A172 (cell line): ENCODE measurements around the gene OBP2B. TPM values are rescaled to one million over a fixed set of nuclear protein-coding genes. Genes with fewer than 3 reads are reported as not detected.

Experiments used
- DNase-seq: peaks from one replicate; pipeline ENCODE4 v3.0.0-alpha.2; 2015; ENCODE audit warnings: low spot score
- total RNA-seq: library from RNA; depleted of rRNA; stranded (reverse); fragments of >200 nt; shearing (Covaris generic); gene quantifications from 2 replicates; pipeline ENCODE4 v1.2.3, GENCODE V29; 2014; rRNA removed

Gene OBP2B
- total RNA-seq, 1 experiment from 2014 or later, result not detected

DNA sequence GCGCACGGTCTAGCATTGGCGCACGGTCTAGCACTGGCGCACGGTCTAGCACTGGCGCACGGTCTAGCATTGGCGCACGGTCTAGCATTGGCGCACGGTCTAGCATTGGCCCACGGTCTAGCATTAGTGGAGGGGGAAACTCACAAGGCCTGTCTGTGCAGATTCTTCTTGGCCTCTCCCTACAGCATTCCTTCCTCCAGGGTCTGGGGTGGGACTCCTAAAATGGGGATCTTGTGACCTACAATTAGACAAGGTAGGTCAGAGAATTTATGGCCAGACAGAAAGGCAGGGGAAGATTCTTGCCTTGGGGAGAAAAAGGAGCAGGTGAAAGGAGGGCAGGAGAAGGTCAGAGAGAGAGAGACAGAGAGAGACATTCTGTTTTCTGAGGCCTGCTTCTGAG lies 39.9 kb downstream of the OBP2B start:
- DNase-seq, result no peak

DNA sequence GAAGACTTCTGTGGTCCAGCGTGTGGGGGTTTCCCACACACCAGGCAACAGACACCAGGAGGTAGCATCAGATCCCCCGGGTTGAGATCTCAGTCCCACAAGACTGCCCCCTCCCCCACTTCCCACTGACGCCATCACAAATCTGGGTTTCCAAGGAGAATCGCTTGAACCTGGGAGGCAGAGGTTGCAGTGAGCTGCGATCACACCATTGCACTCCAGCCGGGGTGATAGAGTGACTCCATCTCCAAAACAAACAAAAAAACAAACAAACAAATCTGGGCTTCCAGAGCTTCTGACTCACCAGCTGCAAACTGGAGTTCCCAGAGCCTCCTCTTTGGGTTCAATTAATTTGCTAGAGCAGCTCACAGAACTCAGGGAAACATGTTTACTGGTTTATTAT lies 40.6 kb downstream of the OBP2B start:
- DNase-seq, result no peak

DNA sequence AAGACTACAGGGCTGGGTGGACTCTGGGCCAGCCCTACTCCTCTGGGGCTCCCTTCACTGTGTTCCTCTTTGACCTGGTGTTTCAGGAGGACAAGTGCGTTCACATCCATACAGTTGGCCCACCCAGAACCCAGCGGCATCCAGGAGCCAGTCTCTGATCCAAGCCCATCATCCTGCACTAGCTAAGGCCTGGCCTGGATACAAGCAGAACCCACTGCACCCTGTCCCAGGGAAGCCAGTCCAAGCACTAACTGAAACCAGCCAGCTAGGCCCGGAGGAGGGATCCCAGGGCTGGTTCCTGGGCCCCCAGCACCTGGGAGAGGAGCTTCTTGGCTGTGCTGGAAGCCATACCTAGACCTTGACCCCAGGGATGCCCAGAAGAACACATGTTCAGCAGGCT lies 41.3 kb downstream of the OBP2B start:
- no peak for DNase-seq

DNA sequence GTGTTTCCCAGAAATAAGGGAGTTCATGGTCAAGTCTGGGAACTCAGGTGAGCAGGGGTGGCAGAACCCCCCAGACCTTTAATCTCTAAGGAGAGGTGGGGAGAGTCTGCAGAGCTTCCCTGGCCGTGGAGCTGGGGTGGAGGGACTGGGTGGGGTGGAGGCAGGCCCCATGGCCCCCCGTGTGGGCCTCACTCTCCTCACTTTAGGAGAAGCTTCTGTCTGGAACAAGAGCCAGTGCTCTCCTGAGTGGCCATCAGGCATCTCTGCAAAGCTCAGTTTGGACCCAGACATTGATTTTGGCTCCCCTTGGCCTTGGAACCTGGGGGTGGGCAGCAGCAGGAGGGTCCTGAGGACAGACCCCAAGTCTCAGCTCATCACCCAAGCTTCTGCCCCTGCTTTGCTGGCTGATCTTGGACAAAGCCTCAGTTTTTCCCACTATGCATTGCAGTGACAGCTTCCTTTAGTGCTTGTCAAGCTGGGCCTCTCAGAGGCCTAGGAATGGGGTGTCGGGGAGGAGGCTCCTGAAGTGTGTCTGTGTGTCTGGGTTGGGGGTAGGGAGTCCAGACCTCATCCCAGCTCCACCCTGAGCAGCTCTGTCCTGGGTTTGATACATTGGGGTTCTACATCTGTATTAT lies 41.8 kb downstream of the OBP2B start:
- no peak for DNase-seq

DNA sequence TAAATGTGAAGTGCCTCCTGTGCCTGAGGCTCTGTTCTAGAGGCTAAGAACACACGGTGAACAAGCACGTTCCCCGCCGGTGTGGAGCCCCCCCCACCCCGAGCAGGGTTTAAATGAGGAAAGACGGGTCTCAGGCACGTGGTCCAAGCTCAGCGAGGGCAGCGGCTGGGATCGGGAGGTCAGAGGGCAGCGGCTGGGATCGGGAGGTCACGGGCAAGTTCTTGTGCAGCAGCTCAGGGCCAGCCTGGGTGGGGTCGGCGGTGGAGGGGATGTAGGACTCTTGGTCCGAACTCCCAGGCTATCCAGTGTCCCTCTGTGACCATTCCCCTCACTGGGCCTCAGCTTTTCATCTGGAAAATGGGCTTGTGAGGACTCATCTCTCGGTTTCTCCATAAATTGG lies 42.7 kb downstream of the OBP2B start:
- DNase-seq, result no peak

DNA sequence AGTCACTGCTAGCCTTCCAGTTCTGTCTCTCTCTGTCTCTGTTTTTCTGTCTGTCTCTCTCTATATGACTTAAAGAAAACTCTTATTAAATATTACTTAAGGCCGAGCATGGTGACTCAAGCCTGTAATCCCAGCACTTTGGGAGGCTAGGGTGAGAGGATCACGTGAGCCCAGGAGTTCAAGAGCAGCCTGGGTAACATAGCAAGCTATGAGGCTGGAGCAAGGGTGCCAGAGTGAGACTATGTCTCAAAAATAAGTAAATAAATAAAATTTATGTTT lies 43.7 kb downstream of the OBP2B start:
- no peak for DNase-seq

DNA sequence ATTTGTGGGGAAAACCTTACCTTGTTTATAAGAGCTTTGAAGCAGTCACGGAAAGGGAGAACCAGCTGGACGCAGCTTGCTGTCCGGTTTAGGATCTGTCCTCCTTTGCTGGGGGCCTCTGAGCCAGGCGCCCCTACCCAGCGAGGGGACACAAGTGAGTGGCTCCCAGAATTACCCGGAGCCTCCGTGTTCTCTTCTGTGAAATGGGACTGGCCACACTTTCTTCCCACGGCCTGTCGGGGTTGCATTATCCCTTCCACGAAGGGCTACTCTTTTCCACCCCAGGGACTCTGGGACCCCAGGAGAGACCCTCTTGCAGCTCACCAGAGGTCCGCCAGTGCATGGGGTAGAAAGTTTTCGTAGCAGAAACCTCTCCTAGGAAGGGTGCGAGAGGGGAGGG lies 44.9 kb downstream of the OBP2B start:
- DNase-seq, result no peak

DNA sequence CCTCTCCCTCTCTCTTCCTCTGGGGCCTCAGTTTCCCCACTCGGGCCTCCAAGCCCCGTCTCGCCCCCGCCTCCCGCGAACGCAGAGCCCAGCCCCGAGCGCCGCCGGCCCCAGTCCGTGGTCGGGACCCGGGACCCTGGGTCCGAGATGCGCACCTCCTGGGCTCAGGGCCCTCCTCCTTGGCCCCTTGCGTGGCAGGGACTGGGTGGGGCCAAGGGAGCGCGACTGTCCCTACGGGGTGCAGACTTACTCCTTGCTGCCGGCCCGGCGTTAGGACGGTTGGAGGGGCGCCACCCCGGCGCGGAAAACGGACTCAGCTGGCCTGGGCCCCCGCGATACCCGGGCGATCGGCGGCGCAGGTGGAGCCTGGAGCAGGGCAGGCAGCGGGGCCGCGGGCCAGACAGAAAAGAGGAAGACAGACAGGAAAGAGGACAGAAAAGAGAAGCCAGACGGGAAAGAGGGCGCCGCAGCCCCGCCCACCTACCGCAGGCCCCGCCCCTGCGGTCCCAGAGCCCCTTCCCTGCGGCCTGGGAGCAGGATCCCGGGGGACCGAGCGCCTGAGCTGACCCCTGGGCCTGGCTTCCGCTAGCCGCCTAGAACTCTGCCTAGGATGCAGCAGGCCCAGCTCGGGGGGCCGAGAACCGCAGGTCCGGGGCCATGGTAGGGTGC lies 45.4 kb downstream of the OBP2B start, which contains the start of gene GBGT1:
Gene GBGT1 (minus strand): TSS at position 411 of the 669 bp plus-strand sequence. CDS start 1,502 bp downstream, outside the sequence.
- DNase-seq, result no peak

DNA sequence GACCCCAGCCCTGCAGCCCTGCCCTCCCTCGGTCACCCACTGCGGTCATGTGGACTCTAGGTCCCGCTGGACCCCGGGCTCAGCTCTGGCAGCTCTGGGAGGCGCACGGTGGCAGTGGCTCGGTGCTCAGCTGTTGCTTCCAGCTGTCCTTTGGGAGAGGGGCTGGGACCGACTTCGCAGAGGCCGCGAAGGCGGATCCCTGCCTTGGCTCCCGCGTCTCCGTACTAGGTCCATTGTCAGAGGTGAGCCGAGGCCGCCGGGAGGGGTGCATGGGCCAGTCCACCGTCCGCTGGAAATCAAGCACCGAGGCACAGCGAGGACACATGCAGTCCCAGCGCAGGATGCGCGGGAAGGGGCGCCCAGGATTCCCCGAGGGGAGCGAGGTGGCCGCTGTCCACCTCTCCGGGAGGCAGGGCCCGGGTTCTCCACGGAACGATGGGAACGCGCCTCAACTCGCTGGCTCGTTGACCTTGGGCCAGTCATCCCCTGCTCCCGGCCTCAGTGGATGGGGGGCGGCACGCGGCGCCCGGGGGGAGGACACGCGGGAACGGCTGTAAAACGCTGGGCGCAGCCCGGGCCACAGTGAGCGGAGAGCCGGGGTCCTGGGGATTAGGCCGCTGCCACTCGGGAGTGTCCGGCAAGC lies 46.1 kb downstream of the OBP2B start:
- no peak for DNase-seq

DNA sequence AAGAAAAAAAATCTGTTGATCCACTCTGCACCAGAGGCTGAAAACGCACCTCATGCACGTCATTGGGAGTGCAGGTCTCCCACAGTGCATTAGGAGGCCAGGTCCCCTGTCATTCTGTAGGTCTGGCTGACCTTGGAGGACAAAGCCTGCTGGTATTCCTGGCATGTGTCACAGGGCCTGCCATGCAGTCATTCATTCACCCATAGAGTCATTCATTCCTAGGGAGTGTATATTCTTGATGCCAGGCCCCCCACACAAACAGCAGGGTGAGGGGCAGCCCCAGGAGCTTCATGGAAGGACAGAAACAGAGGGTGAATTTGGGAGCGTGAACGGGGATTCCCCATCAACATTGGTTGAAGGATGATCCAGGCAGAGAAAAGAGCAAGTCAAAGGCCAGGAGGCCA lies 47.5 kb downstream of the OBP2B start:
- DNase-seq, result no peak

DNA sequence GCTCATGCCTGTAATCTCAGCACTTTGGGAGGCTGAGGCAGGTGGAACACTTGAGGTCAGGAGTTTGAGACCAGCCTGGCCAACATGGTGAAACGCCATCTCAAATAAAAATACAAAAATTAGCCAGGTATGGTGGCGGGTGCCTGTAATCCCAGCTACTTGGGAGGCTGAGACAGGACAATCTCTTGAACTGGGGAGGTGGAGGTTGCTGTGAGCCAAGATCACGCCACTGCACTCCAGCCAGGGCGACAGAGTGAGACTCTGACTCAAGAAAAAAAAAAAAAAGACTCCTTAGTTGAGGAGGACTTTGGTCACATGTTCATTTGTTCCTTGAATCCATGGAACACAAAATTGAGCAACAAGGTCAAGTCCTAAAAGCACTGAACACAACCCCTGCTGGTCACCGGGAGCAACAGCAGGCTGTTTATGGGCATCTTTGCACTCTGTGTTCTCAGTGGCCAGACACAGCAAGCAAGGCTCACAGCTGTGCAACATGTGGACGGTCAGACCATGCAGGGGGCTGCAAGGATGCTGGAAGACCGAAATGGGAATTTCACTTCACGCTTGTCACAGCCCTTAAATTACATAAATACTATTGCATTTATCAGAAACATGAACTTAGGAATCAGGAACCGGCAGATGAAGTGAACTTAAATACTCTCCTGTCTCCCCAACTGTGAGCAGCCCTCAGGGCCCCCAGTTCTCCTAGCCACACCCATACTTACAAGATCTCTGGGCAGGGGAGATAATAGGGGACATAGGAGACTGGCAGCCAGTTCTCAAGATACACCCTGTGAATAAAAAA lies 48.1 kb downstream of the OBP2B start:
- peak; percentile 60 for DNase-seq

DNA sequence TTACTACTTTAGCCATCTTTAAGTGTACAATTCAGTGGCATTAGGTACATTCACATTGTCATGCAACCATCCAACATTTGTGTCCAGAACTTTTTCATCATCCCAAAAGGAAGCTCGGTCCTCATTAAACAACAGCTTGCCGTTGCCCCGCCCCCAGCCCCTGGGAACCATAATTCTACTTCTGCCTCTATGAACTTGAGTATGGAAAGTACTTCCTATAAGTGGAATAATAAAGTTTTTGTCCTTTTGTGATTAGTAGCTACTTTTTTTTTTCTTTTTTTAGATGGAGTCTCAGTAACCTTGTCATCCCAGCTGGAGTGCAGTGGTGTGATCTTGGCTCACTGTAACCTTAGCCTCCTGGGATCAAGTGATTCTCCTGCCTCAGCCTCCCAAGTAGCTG lies 50.4 kb downstream of the OBP2B start:
- DNase-seq, result no peak

Other genes starting within 250 kb of the OBP2B start
- 0.19 and 0.47 TPM in 2 replicates for gene GFI1B, start 230.6 kb downstream of the OBP2B start, total RNA-seq
- gene GTF3C5, start 178.3 kb downstream of the OBP2B start, total RNA-seq, result 98.4 and 98.6 TPM in 2 replicates
- 0.77 and 1.0 TPM in 2 replicates for gene CEL, start 147.3 kb downstream of the OBP2B start, total RNA-seq
- gene RALGDS, start 88.0 kb downstream of the OBP2B start, total RNA-seq, result 26.2 and 38.2 TPM in 2 replicates
- 0.96 and 3.1 TPM in 2 replicates for gene GBGT1, start 45.3 kb downstream of the OBP2B start, total RNA-seq
- not detected in 2 replicates for gene ABO, start 66.0 kb upstream of the OBP2B start, total RNA-seq
- 11.4 and 19.5 TPM in 2 replicates for gene SURF6, start 126.9 kb upstream of the OBP2B start, total RNA-seq
- gene MED22, start 138.9 kb upstream of the OBP2B start, total RNA-seq, result 17.9 and 30.0 TPM in 2 replicates
- gene RPL7A, start 139.0 kb upstream of the OBP2B start, total RNA-seq, result 2,228 and 2,364 TPM in 2 replicates
- gene SURF1, start 147.2 kb upstream of the OBP2B start, total RNA-seq, result 74.4 and 75.2 TPM in 2 replicates
- 26.3 and 43.1 TPM in 2 replicates for gene SURF2, start 147.3 kb upstream of the OBP2B start, total RNA-seq
- 391 and 428 TPM in 2 replicates for gene SURF4, start 166.8 kb upstream of the OBP2B start, total RNA-seq
- gene STKLD1, start 167.1 kb upstream of the OBP2B start, total RNA-seq, result 0.91 and 1.4 TPM in 2 replicates
- gene REXO4, start 208.8 kb upstream of the OBP2B start, total RNA-seq, result 24.8 and 28.3 TPM in 2 replicates
- 0.43 and 1.6 TPM in 2 replicates for gene ADAMTS13, start 213.1 kb upstream of the OBP2B start, total RNA-seq